HG02623 (cell line): Measurements from ENCODE around the gene DIO1.
"Not testable (repeated sequence)": the region's sequence is repeated elsewhere in the genome, so short reads cannot be mapped to it uniquely, and the experiment has no call there.

Experiments used
- ATAC-seq: cut with Tn5 transposase; IDR thresholded peaks from one replicate; pipeline ENCODE4 v1.9.1; 2021; ENCODE audit warnings: moderate library complexity; ENCODE audit not compliant: unreplicated experiment

Gene DIO1

GRCh38 chr1:53893999-53894636 lies at the start of gene DIO1:
Gene DIO1 (plus strand): TSS chr1:53894187. CDS start chr1:53894211, 24 bp downstream.
- ATAC-seq: no peak

GRCh38 chr1:53847980-53848379 lies 46.0 kb upstream of the DIO1 start:
- no peak for ATAC-seq

GRCh38 chr1:53850082-53850673 lies 43.8 kb upstream of the DIO1 start:
- ATAC-seq: no peak

- ATAC-seq: no peak
Observed at GRCh38 chr1:53851571-53852285, 42.3 kb upstream of the DIO1 start.

- no peak for ATAC-seq
Observed at GRCh38 chr1:53860967-53861411, 33.0 kb upstream of the DIO1 start.

GRCh38 chr1:53862507-53862906 lies 31.5 kb upstream of the DIO1 start:
- ATAC-seq: no peak

GRCh38 chr1:53868565-53868964 lies 25.4 kb upstream of the DIO1 start:
- no peak for ATAC-seq

GRCh38 chr1:53869454-53870117 lies 24.4 kb upstream of the DIO1 start:
- no peak for ATAC-seq

- no peak for ATAC-seq
Observed at GRCh38 chr1:53871221-53871620, 22.8 kb upstream of the DIO1 start.

GRCh38 chr1:53871773-53872484 lies 22.1 kb upstream of the DIO1 start:
- no peak for ATAC-seq

GRCh38 chr1:53875150-53875549 lies 18.8 kb upstream of the DIO1 start:
- not testable (repeated sequence) for ATAC-seq

GRCh38 chr1:53878492-53879105 lies 15.4 kb upstream of the DIO1 start:
- no peak for ATAC-seq

- ATAC-seq: not testable (repeated sequence)
Observed at GRCh38 chr1:53881853-53882252, 12.1 kb upstream of the DIO1 start.

- not testable (repeated sequence) for ATAC-seq
Observed at GRCh38 chr1:53883600-53883999, 10.4 kb upstream of the DIO1 start.

GRCh38 chr1:53888681-53889080 lies 5.3 kb upstream of the DIO1 start:
- ATAC-seq: no peak

GRCh38 chr1:53889304-53890298 lies 4.4 kb upstream of the DIO1 start, which contains the start of gene YIPF1:
Gene YIPF1 (minus strand): TSS chr1:53889797. CDS start chr1:53888937, 860 bp downstream.
- peak; percentile 90 for ATAC-seq

- no peak for ATAC-seq
Observed at GRCh38 chr1:53890522-53890941, 3.5 kb upstream of the DIO1 start.

GRCh38 chr1:53891018-53891417 lies 3.0 kb upstream of the DIO1 start:
- ATAC-seq: no peak

- no peak for ATAC-seq
Observed at GRCh38 chr1:53891678-53892077, 2.3 kb upstream of the DIO1 start.
